ENCODE measurements around the gene RAB1B.

GRCh38 chr11:66314186-66314501 lies 45.7 kb downstream of the RAB1B start:
- TF ChIP-seq CTCF (conservative IDR thresholded peaks at IDR 0.05; ENCODE audit: low read length) (no peak), EZH2phosphoT487 (IDR thresholded peaks at IDR 0.05; ENCODE audit: borderline replicate concordance) (no peak)

All from Loucy (cell line).